NOMO-1 treated with DMSO at 0.1 percent for 48 hours (cell line): ENCODE results near the gene EPRS1.
"Not testable (repeated sequence)": the region's sequence is repeated elsewhere in the genome, so short reads cannot be mapped to it uniquely, and the experiment has no call there.

Experiments
- DNase-seq: peaks from one replicate; lab custom pipeline; 2025; ENCODE audit not compliant: unreplicated experiment; lab: John Stamatoyannopoulos, UW

Gene EPRS1

DNA sequence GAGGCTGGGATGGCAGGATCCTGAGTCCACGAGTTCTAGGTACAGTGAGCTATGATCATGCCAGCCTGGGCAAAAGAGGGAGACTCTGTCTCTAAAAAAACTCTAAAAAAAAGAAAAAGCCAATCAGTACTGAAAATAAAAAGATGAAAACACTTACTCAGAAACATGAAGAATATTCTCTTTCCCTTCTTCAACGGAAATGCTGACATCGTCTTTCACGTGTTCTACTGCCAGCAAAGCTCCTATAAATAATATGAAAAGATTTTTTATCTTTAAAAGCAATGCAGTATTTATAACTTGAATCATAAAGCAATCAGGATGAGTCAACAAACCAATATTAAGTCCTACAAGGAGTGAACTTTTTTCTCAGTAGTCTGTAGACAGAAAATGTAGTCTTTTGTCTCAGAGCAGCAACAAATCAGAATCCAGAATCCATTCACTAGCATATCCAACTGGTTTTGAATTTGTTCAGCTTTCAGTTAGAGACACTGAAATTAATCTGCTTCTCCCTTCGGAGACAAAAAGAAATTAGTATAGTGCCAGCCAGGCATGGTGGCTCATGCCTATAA is 6.2 kb downstream of the EPRS1 start:
- DNase-seq: no peak

DNA sequence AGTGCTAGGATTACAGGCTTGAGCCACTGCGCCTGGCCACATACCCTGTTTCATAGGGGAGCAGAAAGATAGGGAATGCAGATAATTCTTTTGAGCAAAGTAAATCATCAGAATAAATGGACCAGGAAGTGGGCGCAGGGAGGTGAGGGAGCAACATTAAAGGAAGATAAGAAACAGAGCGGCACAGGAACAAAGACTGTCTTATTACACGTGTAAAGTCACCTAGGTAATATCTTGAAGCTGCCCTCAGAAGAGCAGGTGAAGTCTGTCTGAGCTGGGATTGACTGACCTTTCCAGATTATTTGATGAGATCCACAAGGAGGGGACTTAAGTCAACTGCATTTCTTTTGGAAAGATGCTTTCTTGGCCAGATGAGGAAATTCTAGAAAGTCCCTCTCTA is 7.7 kb downstream of the EPRS1 start:
- DNase-seq: no peak

DNA sequence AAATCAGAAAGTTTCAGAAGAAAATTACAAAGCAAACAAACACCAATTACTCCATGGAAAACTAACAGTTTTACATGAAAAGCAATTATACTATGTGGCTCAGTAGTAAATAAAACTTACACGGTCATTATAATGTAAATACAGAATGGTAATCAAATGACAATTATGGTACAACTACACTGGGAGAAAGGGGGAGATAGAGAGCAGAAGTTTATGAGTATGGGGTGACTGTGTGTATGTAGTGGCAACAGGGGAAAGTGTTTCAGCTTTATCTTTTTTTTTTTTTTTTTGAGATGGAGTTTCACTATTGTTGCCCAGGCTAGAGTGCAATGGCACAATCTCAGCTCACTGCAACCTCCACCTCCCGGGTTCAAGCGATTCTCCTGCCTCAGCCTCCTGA is 8.5 kb downstream of the EPRS1 start:
- not testable (repeated sequence) for DNase-seq

DNA sequence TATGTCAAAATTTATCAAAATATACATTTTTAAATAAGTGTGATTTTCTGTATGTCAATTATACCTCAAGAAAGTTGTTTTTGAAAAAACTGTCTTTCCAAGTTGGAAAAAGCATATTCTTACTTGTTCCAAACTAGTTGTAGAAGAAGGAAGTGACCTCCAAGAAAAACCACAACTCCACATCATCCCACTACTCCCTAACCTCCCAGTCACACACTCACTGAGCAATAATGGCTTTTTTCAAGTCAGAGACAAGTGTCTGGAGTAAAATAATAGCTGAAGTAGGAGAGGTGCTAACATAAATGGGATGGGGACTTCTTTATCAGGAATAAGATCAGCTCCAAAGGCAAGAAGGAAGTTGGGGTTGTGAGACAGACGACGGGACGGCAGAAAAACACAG is 13.4 kb downstream of the EPRS1 start:
- no peak for DNase-seq

GRCh38 chr1:220031287-220031686 is 15.0 kb downstream of the EPRS1 start:
- DNase-seq: no peak

GRCh38 chr1:220028346-220028895 is 17.9 kb downstream of the EPRS1 start:
- DNase-seq: no peak

DNA sequence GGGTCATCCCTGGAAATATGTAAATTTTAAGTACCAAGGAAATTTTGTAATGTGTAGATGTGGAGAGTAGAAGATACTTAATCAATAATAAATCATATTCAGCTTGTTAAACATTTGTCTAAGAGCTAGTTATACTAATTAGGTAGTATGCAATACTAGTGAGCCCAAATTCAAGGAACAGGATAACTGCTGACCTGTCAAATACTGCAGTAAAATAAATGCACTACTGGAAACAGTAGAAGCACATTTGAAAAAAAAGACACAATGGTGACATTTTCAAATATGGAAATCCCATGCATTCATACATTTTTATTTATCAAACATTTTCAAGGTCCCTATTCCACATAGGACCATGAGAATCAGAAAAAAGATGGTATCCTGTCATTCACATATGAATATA is 27.2 kb downstream of the EPRS1 start:
- DNase-seq: no peak

DNA sequence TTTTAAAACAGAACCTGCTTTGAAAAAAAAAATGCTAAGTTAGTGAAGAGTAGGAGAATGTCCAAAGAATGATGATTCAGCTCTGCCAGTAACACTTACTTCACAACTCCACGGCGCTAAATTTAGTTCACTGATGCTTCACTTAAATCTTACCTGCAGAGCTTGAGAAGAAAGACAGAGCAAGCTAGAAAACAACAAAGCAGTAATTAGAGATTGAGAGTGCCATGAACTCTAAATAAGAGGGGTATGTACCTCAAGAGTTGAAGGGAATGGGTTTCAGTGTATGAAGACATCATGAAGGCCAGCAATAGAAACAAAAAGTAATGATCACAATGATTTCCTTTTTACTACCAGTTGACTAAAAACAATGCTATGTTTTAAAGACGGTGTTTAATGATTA is 32.8 kb downstream of the EPRS1 start:
- no peak for DNase-seq

GRCh38 chr1:220012259-220012658 is 34.0 kb downstream of the EPRS1 start:
- no peak for DNase-seq

GRCh38 chr1:220011620-220012019 is 34.7 kb downstream of the EPRS1 start:
- no peak for DNase-seq

DNA sequence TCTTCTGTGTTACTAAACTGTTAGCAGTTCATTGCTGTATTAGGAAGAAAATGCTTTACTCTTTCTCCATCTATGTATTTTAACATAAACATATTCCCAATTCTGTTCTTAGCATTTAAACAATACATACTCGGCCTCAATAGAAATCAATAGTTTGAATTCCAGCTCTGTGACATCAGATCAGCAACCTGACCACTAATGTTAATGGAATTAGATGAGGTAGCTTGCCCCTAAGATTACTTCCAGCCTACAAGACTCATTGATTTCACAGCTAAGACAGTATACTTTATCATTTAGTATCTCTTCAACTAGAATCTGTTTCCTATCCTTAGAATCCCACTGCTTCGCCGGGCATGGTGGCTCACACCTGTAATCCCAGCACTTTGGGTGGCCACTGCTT is 38.9 kb downstream of the EPRS1 start:
- DNase-seq: no peak

- DNase-seq: no peak
These were observed 40.8 kb downstream of the EPRS1 start for GRCh38 chr1:220005489-220005888.

DNA sequence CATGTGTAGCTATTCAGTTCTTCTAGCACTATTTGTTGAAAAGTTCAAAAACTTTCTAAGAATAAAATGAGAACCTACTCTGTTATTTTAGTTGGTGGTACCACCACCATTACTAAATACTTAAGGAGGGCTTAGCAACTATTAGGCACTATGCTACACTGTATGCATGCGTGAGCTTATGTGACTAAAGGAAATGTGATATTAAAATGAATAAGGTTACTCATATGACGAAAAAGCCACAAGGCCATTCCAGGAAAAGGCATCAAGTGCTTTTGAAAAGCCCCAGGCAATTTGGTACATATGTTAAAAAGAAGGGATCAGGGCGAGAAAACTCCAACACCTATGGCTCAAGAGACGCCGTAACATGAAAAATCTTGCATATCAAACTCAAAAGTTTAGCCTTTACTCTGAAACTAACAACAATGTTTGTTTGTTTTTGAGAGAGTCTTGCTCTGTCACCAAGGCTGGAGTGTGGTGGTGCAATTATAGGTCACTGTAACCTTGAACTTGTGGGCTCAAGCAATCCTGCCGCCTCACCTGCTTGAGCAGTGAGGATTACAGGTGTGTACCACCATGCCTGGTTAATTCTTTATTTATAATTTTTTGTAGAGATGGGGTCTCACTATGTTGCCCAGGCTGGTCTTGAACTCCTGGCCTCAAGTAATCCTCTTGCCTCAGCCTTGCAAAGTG is 42.5 kb downstream of the EPRS1 start:
- DNase-seq: no peak

- DNase-seq: no peak
These were observed 43.3 kb downstream of the EPRS1 start for GRCh38 chr1:220003015-220003414.

- DNase-seq: no peak
These were observed 45.2 kb downstream of the EPRS1 start for GRCh38 chr1:220001095-220001501.

- no peak for DNase-seq
These were observed 46.5 kb downstream of the EPRS1 start for GRCh38 chr1:219999821-220000220.
